Thyroid gland (tissue), 4 donors: ENCODE data around the gene LIN37. TPM values are rescaled to one million over a fixed set of nuclear protein-coding genes. Genes with fewer than 3 reads are reported as not detected.
"Not testable (repeated sequence)": the region's sequence is repeated elsewhere in the genome, so short reads cannot be mapped to it uniquely, and the experiment has no call there.

Source experiments
- DNase-seq, 2 donors: peaks; one replicate each; pipeline ENCODE4 v3.0.0-alpha.2; 2019
- H3K27ac ChIP-seq, 3 donors: fragments of 200-600 bp; sonication (generic); 1 replicate in 2 of 3; 2 replicates in 1 of 3; pipeline ENCODE4 v1.5.1; 2016 to 2019; ENCODE audit warnings: mild to moderate bottlenecking in 1 of 3, moderate library complexity in 1 of 3
- H3K27me3 ChIP-seq: fragments of 200-600 bp; sonication (generic); one replicate; pipeline ENCODE4 v1.5.1; 2019
- H3K36me3 ChIP-seq, 2 donors: fragments of 200-600 bp; sonication (generic); one replicate each; pipeline ENCODE4 v1.5.1; 2016 to 2019
- H3K4me1 ChIP-seq, 2 donors: fragments of 200-600 bp; sonication (generic); one replicate each; pipeline ENCODE4 v1.5.1; 2017 to 2019
- H3K4me3 ChIP-seq, 3 donors: fragments of 200-600 bp; sonication (generic); replicated peaks in 1 of 3; 1 replicate in 2 of 3; 2 replicates in 1 of 3; pipeline ENCODE4 v1.5.1; 2016; ENCODE audit warnings: mild to moderate bottlenecking in 1 of 3
- H3K9me3 ChIP-seq: fragments of 200-600 bp; sonication (generic); one replicate; pipeline ENCODE4 v1.5.1; 2017
- POLR2A ChIP-seq, 2 donors: fragments of 450-650 bp; IDR thresholded peaks; one replicate each; pipeline ENCODE4 v1.6.1; 2017; ENCODE audit warnings: antibody characterized with exemption in 2 of 2, mild to moderate bottlenecking in 2 of 2, moderate library complexity in 1 of 2
- WGBS, 2 donors: methylation state at CpG; one replicate each; pipeline ENCODE4 v1.1.5; 2017; 5-methylcytosine and 5-hydroxymethylcytosine counted together
- intact Hi-C: fragments of 100-400 bp; cut with DNase I; formaldehyde crosslinking; loops from one replicate; pipeline ENCODE4 v1.15.1; 2023
- total RNA-seq, 4 donors: library from RNA; depleted of rRNA; stranded (reverse); fragments of >200 nt; gene quantifications; one replicate each; pipeline ENCODE4 v1.2.3, GENCODE V29; 2016
- TF ChIP-seq, protein P1 (sequence below), 6 experiments: fragments of 200-600 bp in 3 of 6; fragments of 450-650 bp in 3 of 6; sonication (generic) in 3 of 6; IDR thresholded peaks; one replicate each; pipeline ENCODE4 v1.5.1; 2016 to 2019; ENCODE audit warnings: antibody characterized with exemption in 6 of 6, mild to moderate bottlenecking in 2 of 6, inconsistent platforms in 1 of 6, moderate library complexity in 1 of 6

LIN37 gene
- total RNA-seq, 4 donors from 2014 or later = 8.2 to 21.5 (median 14.1) TPM

GRCh38 chr19:35767288-35768081 lies 19.1 kb downstream of the LIN37 start:
- peak in 1 of 2 donors; percentile 38 for TF ChIP-seq POLR2A (IDR thresholded peaks at IDR 0.05)
- TF ChIP-seq, protein P1, sequence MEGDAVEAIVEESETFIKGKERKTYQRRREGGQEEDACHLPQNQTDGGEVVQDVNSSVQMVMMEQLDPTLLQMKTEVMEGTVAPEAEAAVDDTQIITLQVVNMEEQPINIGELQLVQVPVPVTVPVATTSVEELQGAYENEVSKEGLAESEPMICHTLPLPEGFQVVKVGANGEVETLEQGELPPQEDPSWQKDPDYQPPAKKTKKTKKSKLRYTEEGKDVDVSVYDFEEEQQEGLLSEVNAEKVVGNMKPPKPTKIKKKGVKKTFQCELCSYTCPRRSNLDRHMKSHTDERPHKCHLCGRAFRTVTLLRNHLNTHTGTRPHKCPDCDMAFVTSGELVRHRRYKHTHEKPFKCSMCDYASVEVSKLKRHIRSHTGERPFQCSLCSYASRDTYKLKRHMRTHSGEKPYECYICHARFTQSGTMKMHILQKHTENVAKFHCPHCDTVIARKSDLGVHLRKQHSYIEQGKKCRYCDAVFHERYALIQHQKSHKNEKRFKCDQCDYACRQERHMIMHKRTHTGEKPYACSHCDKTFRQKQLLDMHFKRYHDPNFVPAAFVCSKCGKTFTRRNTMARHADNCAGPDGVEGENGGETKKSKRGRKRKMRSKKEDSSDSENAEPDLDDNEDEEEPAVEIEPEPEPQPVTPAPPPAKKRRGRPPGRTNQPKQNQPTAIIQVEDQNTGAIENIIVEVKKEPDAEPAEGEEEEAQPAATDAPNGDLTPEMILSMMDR (IDR thresholded peaks at IDR 0.05) = no peak
- Histone ChIP-seq H3K36me3 (peaks cover 0 to 7% of the 10 kb centered on the region in 2 donors), H3K4me1 (peaks cover 7 to 8% of the 10 kb centered on the region in 2 donors), H3K4me3 (no peak overlapping the region), H3K27me3 (no peaks in the 10 kb centered on the region), H3K9me3 (no peaks in the 10 kb centered on the region), H3K27ac (peak overlapping the region; percentile 1 to 59 (median 50))
- intact Hi-C loops = no loop called here
- peak; percentile 87 to 91 for DNase-seq
- 70 to 84% methylated on average over 6 to 12 of the region's 34 CpGs for WGBS, 2 donors

DNA sequence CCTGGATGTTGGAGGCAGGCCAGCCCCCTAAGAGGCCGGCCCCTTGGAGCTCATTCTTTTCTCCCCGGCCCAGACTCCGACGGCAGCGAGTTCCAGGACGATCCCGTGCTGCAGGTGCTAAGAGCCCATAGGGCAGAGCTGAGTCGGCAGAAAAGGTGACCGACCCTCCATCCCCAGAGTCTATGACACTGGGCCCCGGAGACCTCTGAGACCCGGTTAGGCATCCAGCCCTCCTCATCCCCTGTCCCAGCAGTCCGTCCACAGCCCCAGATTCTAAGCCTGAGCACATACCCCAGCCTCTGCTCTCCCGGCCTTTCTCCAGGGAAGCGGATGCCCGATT lies 19.7 kb downstream of the LIN37 start:
- TF ChIP-seq POLR2A (IDR thresholded peaks at IDR 0.05) = no peak
- TF ChIP-seq, protein P1 (IDR thresholded peaks at IDR 0.05) = no peak
- intact Hi-C loops = no loop called here
- Histone ChIP-seq H3K27ac (peak overlapping the region; percentile 1 to 24 (median 18)), H3K9me3 (no peaks in the 10 kb centered on the region), H3K4me3 (no peak overlapping the region), H3K27me3 (no peaks in the 10 kb centered on the region), H3K36me3 (peaks cover 0 to 7% of the 10 kb centered on the region in 2 donors), H3K4me1 (peaks cover 7 to 8% of the 10 kb centered on the region in 2 donors)
- DNase-seq = no peak
- WGBS, 2 donors = 57 to 69% methylated on average over 6 to 8 of the region's 15 CpGs

DNA sequence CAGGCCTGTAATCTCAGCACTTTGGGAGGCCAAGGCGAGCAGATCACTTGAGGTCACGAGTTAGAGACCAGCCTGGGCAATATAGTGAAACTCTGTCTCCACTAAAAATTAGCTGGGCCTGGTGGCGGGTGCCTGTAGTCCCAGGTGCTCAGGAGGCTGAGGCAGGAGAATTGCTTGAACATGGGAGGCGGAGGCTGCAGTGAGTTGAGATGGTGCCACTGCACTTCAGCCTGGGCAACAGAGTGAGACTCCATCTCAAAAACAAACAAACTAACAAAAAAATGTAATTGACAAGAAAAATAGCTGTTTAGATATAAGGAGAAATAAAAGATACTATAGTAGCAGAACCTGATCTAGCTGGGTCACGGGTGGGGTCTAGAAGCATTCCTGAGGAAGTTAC lies 24.0 kb downstream of the LIN37 start:
- H3K4me3 ChIP-seq, H3K36me3 ChIP-seq, H3K27me3 ChIP-seq, H3K27ac ChIP-seq, H3K9me3 ChIP-seq, intact Hi-C loops, DNase-seq: not testable (repeated sequence)
- 93 to 95% methylated on average over 5 of the region's 5 CpGs for WGBS, 2 donors
- H3K4me1 ChIP-seq = peaks cover 13 to 16% of the 10 kb centered on the region in 2 donors

DNA sequence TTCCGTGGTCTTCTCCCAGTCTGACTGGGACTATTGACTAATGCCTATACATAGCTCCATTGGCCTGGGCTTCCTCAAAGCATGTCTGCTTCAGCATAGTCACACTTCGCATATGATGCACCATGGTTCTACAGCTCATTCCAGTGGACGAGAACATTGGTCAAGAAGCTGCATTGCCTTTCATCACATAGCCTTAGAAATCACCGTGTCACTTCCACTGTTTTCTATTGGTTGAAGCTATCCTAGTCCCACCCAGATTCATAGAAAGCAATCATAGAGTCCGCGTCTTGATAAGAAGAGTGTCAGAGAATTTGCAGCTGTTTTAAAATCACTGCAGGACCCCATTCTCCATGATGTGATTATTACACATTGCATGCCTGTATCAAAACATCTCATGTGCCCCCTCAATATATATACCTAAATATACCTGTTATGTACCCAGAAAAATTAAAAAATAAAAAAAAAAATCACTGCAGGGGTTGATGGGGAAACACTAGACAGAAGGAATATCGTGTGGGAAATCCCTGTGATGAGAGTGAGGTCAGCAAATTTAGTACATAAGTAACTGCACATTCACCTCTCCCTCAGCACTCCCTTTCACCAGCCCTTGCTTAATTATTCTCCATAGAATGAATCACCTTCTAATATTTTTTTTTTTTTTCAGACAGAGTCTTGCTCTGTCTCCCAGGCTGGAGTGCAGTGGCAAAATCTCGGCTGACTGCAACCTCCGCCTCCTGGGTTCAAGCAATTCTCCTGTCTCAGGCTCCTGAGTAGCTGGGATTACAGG lies 24.8 kb downstream of the LIN37 start:
- Histone ChIP-seq H3K9me3 (no peaks in the 10 kb centered on the region), H3K27ac (no peak overlapping the region)

DNA sequence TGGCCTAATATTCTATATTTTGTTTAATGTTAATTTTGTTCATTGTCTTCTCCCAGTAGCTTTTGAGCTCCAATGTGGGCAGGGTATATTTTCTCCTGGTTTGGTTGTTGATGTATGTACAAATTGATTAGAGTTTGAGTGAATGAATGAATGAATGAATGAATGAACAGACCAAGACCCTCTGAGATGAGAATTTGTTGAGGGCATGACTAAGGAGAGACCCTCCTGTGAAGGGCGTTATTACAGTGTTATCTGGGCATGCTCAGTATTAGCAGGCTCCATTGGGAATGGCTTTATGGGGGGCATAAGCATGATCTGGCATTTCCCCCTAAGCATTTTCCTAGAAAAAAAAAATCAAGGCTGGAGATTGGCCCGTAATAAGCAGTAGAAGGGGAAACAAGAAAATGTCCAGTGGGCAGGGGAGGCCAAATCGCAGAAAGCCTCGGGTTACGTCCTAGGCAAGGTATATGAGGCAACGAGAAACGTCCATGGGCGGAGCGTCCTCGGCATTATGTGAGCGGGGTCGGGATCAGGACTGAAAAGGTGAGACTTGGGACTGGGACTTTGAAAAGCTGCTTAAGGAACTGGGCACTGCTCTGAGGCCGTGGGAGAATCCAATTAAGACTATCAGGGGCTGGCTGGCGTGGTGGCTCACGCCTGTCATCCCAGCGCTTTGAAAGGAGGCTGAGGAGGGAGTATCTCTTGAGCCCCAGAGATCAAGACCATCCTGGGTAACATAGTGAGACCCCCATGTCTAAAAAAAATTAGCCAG lies 26.1 kb downstream of the LIN37 start:
- H3K27me3 ChIP-seq = no peaks in the 10 kb centered on the region
- TF ChIP-seq, protein P1 (IDR thresholded peaks at IDR 0.05) = no peak
- TF ChIP-seq POLR2A (IDR thresholded peaks at IDR 0.05) = no peak
- no peak overlapping the region for H3K4me3 ChIP-seq
- no peak for DNase-seq
- peaks cover 6 to 8% of the 10 kb centered on the region in 2 donors for H3K4me1 ChIP-seq
- WGBS, 2 donors = 49 to 52% methylated on average over 16 of the region's 16 CpGs
- intact Hi-C loops = no loop called here
- no peaks in the 10 kb centered on the region for H3K36me3 ChIP-seq
- no peak overlapping the region for H3K27ac ChIP-seq
- H3K9me3 ChIP-seq = no peaks in the 10 kb centered on the region

More for the DNA sequence above, 24.8 kb downstream of the LIN37 start:
- Histone ChIP-seq H3K4me1 (peaks cover 7 to 10% of the 10 kb centered on the region in 2 donors), H3K4me3 (no peak overlapping the region), H3K27me3 (no peaks in the 10 kb centered on the region), H3K36me3 (no peaks in the 10 kb centered on the region)
- no peak for TF ChIP-seq POLR2A (IDR thresholded peaks at IDR 0.05)
- TF ChIP-seq, protein P1 (IDR thresholded peaks at IDR 0.05) = no peak
- 62 to 68% methylated on average over 9 of the region's 9 CpGs for WGBS, 2 donors
- DNase-seq = no peak
- intact Hi-C loops = no loop called here
